HepG2 (cell line): ENCODE measurements around the gene NOXO1. TPM values are rescaled to one million over a fixed set of nuclear protein-coding genes. Genes with fewer than 3 reads are reported as not detected.

Experiments
- ATAC-seq: fragments of 200-7000 bp; cut with Tn5 transposase; 3 replicates; pipeline ENCODE4 v1.9.1; 2020; ENCODE audit warnings: mild to moderate bottlenecking, moderate library complexity
- BruUV-seq: library from RNA; stranded (reverse); fragments of 400-500 nt; replicated peaks from 2 replicates; lab custom pipeline; 2021; lab: Mats Ljungman, UMichigan
- CTCF ChIA-PET: fragments of 300-600 bp; formaldehyde crosslinking; extraction: SDS; loops from one replicate; lab custom pipeline; 2021; ENCODE audit warnings: low total read pairs, inconsistent platforms, low intra/inter-chr PET ratio; lab: Yijun Ruan, JAX
- POLR2A ChIA-PET: fragments of 350-600 bp; sonication (Branson Sonifier 250); formaldehyde crosslinking; loops from one replicate; lab custom pipeline; 2020; ENCODE audit warnings: antibody characterized with exemption, inconsistent platforms; lab: Yijun Ruan, JAX
- DNase-seq: peaks from one replicate; pipeline ENCODE4 v3.0.0-alpha.2; 2015; ENCODE audit warnings: low spot score
- FAIRE-seq: peaks from 3 replicates; lab custom pipeline; 2011; peaks lifted over from hg19 to GRCh38; lab: Jason Lieb, UNC
- H2AFZ ChIP-seq: one replicate; pipeline ENCODE4 v1.6.1; 2011; ENCODE audit warnings: low read length, inconsistent platforms
- H3K27ac ChIP-seq: fragments of 300-600 bp; 3 replicates; pipeline ENCODE4 v1.8.0; 2011; ENCODE audit warnings: mixed run types, mild to moderate bottlenecking, mixed read lengths, low read length, inconsistent platforms; ENCODE audit not compliant: insufficient read depth; ENCODE audit errors: extremely low read length
- H3K27me3 ChIP-seq, 2 experiments: fragments of 200-600 bp in 1 of 2; 2 replicates in 1 of 2; 3 replicates in 1 of 2; pipeline versions ENCODE4 v1.6.0 to v1.8.0; 2011; ENCODE audit warnings: low read length in 2 of 2, mild to moderate bottlenecking in 2 of 2, moderate library complexity in 2 of 2, inconsistent platforms in 1 of 2; ENCODE audit not compliant: insufficient read depth in 2 of 2, control insufficient read depth in 1 of 2
- H3K36me3 ChIP-seq, 2 experiments: fragments of 200-600 bp in 1 of 2; replicated peaks in 1 of 2; 2 replicates in 1 of 2; 3 replicates in 1 of 2; pipeline versions ENCODE4 v1.5.1 to v1.8.0; 2011; ENCODE audit warnings: low read length in 2 of 2, inconsistent platforms in 1 of 2; ENCODE audit not compliant: insufficient read depth in 2 of 2, control insufficient read depth in 1 of 2
- H3K4me1 ChIP-seq: 2 replicates; pipeline ENCODE4 v1.5.1; 2012; ENCODE audit warnings: low read length, inconsistent platforms; ENCODE audit not compliant: insufficient read depth
- H3K4me2 ChIP-seq: 2 replicates; pipeline ENCODE4 v1.6.0; 2011; ENCODE audit warnings: low read depth, low read length, inconsistent platforms
- H3K4me3 ChIP-seq, 3 experiments: fragments of 200-600 bp in 1 of 3; sonication (generic), shearing (Covaris generic) in 1 of 3; replicated peaks in 1 of 3; 2 replicates each; pipeline ENCODE4 v1.5.1; 2011 to 2016; ENCODE audit warnings: low read length in 3 of 3, inconsistent platforms in 2 of 3, low read depth in 2 of 3, mild to moderate bottlenecking in 2 of 3, control low read depth in 1 of 3, mixed read lengths in 1 of 3; ENCODE audit not compliant: insufficient read depth in 1 of 3
- H3K79me2 ChIP-seq: one replicate; pipeline ENCODE4 v1.6.1; 2011; ENCODE audit warnings: low read length, inconsistent platforms; ENCODE audit not compliant: insufficient read depth
- H3K9ac ChIP-seq: 2 replicates; pipeline ENCODE4 v1.6.0; 2011; ENCODE audit warnings: mild to moderate bottlenecking, low read depth, low read length, inconsistent platforms; ENCODE audit not compliant: insufficient read depth
- H3K9me3 ChIP-seq: 2 replicates; pipeline ENCODE4 v1.5.1; 2012; ENCODE audit warnings: mild to moderate bottlenecking, low read length
- H4K20me1 ChIP-seq: 2 replicates; pipeline ENCODE4 v1.6.0; 2011; ENCODE audit warnings: inconsistent platforms, mild to moderate bottlenecking, low read length, moderate library complexity; ENCODE audit not compliant: insufficient read depth
- ASH2L ChIP-seq: fragments of 300-600, 200-600 bp; sonication (generic); IDR thresholded peaks from 2 replicates; pipeline ENCODE4 v1.7.0; 2017; ENCODE audit warnings: low read depth, mild to moderate bottlenecking, moderate library complexity, mixed read lengths, low read length; ENCODE audit not compliant: insufficient read length
- BRCA1 ChIP-seq: sonication (generic); formaldehyde crosslinking; IDR thresholded peaks from 2 replicates; pipeline ENCODE4 v1.4.0; 2020; ENCODE audit warnings: missing genetic modification reagents
- HNF4A ChIP-seq: sonication (generic); formaldehyde crosslinking; IDR thresholded peaks from 2 replicates; pipeline ENCODE4 v1.4.0; 2020; ENCODE audit warnings: missing genetic modification reagents
- KAT2B ChIP-seq: fragments of 150-350 bp; IDR thresholded peaks from 2 replicates; pipeline ENCODE4 v1.6.1; 2014; ENCODE audit warnings: low read depth, low read length, borderline replicate concordance
- NFE2 ChIP-seq: sonication (generic); formaldehyde crosslinking; IDR thresholded peaks from 2 replicates; pipeline ENCODE4 v1.4.0; 2020; ENCODE audit warnings: missing genetic modification reagents
- TRIM24 ChIP-seq: sonication (generic); formaldehyde crosslinking; IDR thresholded peaks from 2 replicates; pipeline ENCODE4 v1.8.0; 2022; ENCODE audit warnings: mild to moderate bottlenecking, missing genetic modification reagents
- ZFP62 ChIP-seq: sonication (generic); formaldehyde crosslinking; IDR thresholded peaks from 2 replicates; pipeline ENCODE4 v1.4.0; 2020; ENCODE audit warnings: missing genetic modification reagents
- ZMAT3 ChIP-seq: sonication (generic); formaldehyde crosslinking; conservative IDR thresholded peaks from 2 replicates; pipeline ENCODE4 v1.7.0; 2021; ENCODE audit warnings: missing genetic modification reagents
- ZNF232 ChIP-seq: sonication (generic); formaldehyde crosslinking; IDR thresholded peaks from 2 replicates; pipeline ENCODE4 v1.4.0; 2020; ENCODE audit warnings: missing genetic modification reagents, borderline replicate concordance
- WGBS: methylation state at CpG from one replicate; pipeline ENCODE4 v1.1.6; 2017; ENCODE audit warnings: low lambda C conversion rate; 5-methylcytosine and 5-hydroxymethylcytosine counted together
- in situ Hi-C: cut with HindIII; loops from 2 replicates; pipeline ENCODE4 v1.10.0; 2017; ENCODE audit warnings: low pct_unique_long_range_greater_than_20kb; ENCODE audit not compliant: extremely low pct_ligation_motif_present
- intact Hi-C: fragments of 100-400 bp; cut with micrococcal nuclease; formaldehyde crosslinking; loops from one replicate; pipeline ENCODE4 v1.10.0; 2022; ENCODE audit not compliant: unreplicated experiment
- polyA plus RNA-seq, 8 experiments: library from polyadenylated mRNA; depleted of rRNA in 3 of 8; stranded (reverse) in 7 of 8; unstranded in 1 of 8; fragments of >200 nt; fragmentation: Illumina TruSeq in 4 of 8; extraction: Trizol in 4 of 8; gene quantifications; 2 replicates each; pipeline versions ENCODE4 v1.2.1 to v1.2.3, GENCODE V29; 2011 to 2016; ENCODE audit warnings: low read depth in 4 of 8, missing spikeins in 1 of 8, mixed read lengths in 1 of 8; ENCODE audit not compliant: insufficient read depth in 1 of 8
- total RNA-seq, 5 experiments: library from RNA; depleted of rRNA; stranded (reverse); fragments of >200 nt; fragmentation: Illumina TruSeq; extraction: Trizol; gene quantifications; 2 replicates each; pipeline ENCODE4 v1.2.3, GENCODE V29; 2016; ENCODE audit warnings: low read depth in 1 of 5
- TF ChIP-seq, protein P1 (sequence below): sonication (generic); formaldehyde crosslinking; IDR thresholded peaks from 2 replicates; pipeline ENCODE4; 2020; ENCODE audit warnings: missing genetic modification reagents, mild to moderate bottlenecking, borderline replicate concordance
- TF ChIP-seq, protein P2 (sequence below): IDR thresholded peaks from 2 replicates; pipeline ENCODE4 v1.4.0; 2020; ENCODE audit warnings: mild to moderate bottlenecking, missing genetic modification reagents
- TF ChIP-seq, protein P3 (sequence below): sonication (generic); formaldehyde crosslinking; IDR thresholded peaks from 2 replicates; pipeline ENCODE4 v1.4.0; 2020; ENCODE audit warnings: low read depth, mild to moderate bottlenecking, missing genetic modification reagents
- TF ChIP-seq, protein P4 (sequence below): IDR thresholded peaks from 2 replicates; pipeline ENCODE4 v1.6.1; 2016; ENCODE audit warnings: missing compliant biosample characterization, missing genetic modification reagents, borderline replicate concordance

Gene NOXO1
- total and polyA plus RNA-seq, 2 of the 13 experiments (the other 11 are each of a cell fraction or from before 2014, with no cell fraction given): 0.69 to 1.4 TPM

DNA sequence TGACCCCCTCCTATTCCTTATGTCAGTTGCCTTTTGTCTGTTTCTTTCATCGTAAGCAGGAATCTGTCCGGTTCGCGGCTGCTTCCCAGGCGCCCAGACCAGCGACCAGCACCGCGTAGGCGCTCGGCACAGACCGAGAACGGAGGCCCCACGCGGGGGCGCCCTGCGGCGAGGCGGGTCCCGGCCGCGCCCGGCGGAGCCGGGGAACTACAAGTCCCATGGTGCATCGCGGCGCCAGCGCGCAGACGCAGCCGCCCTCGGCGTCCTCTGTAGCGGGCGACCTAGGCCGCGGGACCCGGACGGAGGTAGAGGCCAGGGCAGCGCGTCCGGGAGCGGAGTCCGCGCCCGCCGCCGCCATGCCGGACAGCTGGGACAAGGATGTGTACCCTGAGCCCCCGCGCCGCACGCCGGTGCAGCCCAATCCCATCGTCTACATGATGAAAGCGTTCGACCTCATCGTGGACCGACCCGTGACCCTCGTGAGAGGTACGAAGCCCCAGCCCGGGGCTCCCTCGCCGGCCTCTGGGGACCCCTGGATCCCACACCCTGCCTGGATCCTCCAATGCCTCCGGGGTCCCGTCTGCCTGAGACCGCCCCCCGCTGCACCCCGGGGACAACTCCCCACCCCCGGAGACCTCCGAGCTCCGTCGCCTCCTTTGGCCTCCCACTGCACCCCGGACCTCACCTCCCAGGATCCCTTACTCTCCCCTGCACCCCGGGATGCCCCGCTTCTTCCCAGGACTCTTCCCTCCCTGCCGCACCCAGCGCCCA is 21.8 kb downstream of the NOXO1 start, which contains the start of gene NDUFB10:
NDUFB10 (plus strand) TSS at position 270 of the 771 bp plus-strand sequence; CDS start at position 357, 87 bp downstream.
- Histone ChIP-seq H3K36me3 (peaks cover 3 to 19% of the 10 kb centered on the region in 2 experiments; a peak in 3 of 5 replicates), H3K4me1 (peaks cover 51% of the 10 kb centered on the region), H3K9me3 (no peaks in the 10 kb centered on the region), H3K27ac (peak within 1 kb of the TSS; percentile 80), H4K20me1 (peaks cover 34% of the 10 kb centered on the region), H3K9ac (peak within 1 kb of the TSS; percentile 94), H3K27me3 (peaks cover 0 to 5% of the 10 kb centered on the region in 2 experiments; a peak in 3 of 5 replicates), H3K4me2 (peak within 1 kb of the TSS; percentile 98), H2AFZ (peak within 1 kb of the TSS; percentile 65), H3K4me3 (peak within 1 kb of the TSS; percentile 81 to 98 (median 94)), H3K79me2 (peaks cover 30% of the 10 kb centered on the region)
- intact Hi-C loops (loop anchor here (2.0 kb wide), 1 partner anchor 19 kb away; no protein-coding TSS in a partner anchor), in situ Hi-C loops (no loop called here)
- POLR2A ChIA-PET: interaction anchor here (3.0 to 7.4 kb wide), 2 partner anchors 12 to 18 kb away, joined by 26 to 139 read pairs; partner anchors contain the start of genes MSRB1 and TBL3
- CTCF ChIA-PET: no interaction called here
- FAIRE-seq (no peak), DNase-seq (peak; percentile 80), ATAC-seq (peak; percentile 74)
- BruUV-seq: no TSS peak
- WGBS: under 1% methylated on average over 43 of the region's 79 CpGs
- TF ChIP-seq, protein P1, sequence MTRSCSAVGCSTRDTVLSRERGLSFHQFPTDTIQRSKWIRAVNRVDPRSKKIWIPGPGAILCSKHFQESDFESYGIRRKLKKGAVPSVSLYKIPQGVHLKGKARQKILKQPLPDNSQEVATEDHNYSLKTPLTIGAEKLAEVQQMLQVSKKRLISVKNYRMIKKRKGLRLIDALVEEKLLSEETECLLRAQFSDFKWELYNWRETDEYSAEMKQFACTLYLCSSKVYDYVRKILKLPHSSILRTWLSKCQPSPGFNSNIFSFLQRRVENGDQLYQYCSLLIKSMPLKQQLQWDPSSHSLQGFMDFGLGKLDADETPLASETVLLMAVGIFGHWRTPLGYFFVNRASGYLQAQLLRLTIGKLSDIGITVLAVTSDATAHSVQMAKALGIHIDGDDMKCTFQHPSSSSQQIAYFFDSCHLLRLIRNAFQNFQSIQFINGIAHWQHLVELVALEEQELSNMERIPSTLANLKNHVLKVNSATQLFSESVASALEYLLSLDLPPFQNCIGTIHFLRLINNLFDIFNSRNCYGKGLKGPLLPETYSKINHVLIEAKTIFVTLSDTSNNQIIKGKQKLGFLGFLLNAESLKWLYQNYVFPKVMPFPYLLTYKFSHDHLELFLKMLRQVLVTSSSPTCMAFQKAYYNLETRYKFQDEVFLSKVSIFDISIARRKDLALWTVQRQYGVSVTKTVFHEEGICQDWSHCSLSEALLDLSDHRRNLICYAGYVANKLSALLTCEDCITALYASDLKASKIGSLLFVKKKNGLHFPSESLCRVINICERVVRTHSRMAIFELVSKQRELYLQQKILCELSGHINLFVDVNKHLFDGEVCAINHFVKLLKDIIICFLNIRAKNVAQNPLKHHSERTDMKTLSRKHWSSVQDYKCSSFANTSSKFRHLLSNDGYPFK: no peak
- TF ChIP-seq TRIM24 (no peak), ASH2L (peak; percentile 54), ZMAT3 (CRISPR knock-in tag) (peak; percentile 71), HNF4A (peak; percentile 39; the same call in 1 of the 2 replicates), ZNF232 (CRISPR knock-in tag) (peak; percentile 85; the same call in 1 of the 2 replicates), BRCA1 (no peak), KAT2B (no peak), NFE2 (no peak), ZFP62 (CRISPR knock-in tag) (no peak)
- TF ChIP-seq, protein P2, sequence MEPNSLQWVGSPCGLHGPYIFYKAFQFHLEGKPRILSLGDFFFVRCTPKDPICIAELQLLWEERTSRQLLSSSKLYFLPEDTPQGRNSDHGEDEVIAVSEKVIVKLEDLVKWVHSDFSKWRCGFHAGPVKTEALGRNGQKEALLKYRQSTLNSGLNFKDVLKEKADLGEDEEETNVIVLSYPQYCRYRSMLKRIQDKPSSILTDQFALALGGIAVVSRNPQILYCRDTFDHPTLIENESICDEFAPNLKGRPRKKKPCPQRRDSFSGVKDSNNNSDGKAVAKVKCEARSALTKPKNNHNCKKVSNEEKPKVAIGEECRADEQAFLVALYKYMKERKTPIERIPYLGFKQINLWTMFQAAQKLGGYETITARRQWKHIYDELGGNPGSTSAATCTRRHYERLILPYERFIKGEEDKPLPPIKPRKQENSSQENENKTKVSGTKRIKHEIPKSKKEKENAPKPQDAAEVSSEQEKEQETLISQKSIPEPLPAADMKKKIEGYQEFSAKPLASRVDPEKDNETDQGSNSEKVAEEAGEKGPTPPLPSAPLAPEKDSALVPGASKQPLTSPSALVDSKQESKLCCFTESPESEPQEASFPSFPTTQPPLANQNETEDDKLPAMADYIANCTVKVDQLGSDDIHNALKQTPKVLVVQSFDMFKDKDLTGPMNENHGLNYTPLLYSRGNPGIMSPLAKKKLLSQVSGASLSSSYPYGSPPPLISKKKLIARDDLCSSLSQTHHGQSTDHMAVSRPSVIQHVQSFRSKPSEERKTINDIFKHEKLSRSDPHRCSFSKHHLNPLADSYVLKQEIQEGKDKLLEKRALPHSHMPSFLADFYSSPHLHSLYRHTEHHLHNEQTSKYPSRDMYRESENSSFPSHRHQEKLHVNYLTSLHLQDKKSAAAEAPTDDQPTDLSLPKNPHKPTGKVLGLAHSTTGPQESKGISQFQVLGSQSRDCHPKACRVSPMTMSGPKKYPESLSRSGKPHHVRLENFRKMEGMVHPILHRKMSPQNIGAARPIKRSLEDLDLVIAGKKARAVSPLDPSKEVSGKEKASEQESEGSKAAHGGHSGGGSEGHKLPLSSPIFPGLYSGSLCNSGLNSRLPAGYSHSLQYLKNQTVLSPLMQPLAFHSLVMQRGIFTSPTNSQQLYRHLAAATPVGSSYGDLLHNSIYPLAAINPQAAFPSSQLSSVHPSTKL: peak; percentile 53; the same call in 1 of the 2 replicates
- TF ChIP-seq, protein P3, sequence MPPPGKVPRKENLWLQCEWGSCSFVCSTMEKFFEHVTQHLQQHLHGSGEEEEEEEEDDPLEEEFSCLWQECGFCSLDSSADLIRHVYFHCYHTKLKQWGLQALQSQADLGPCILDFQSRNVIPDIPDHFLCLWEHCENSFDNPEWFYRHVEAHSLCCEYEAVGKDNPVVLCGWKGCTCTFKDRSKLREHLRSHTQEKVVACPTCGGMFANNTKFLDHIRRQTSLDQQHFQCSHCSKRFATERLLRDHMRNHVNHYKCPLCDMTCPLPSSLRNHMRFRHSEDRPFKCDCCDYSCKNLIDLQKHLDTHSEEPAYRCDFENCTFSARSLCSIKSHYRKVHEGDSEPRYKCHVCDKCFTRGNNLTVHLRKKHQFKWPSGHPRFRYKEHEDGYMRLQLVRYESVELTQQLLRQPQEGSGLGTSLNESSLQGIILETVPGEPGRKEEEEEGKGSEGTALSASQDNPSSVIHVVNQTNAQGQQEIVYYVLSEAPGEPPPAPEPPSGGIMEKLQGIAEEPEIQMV (CRISPR knock-in tag): peak; percentile 87; the same call in 1 of the 2 replicates
- TF ChIP-seq, protein P4, sequence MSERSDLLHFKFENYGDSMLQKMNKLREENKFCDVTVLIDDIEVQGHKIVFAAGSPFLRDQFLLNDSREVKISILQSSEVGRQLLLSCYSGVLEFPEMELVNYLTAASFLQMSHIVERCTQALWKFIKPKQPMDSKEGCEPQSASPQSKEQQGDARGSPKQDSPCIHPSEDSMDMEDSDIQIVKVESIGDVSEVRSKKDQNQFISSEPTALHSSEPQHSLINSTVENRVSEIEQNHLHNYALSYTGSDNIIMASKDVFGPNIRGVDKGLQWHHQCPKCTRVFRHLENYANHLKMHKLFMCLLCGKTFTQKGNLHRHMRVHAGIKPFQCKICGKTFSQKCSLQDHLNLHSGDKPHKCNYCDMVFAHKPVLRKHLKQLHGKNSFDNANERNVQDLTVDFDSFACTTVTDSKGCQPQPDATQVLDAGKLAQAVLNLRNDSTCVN: no peak
